Thoracic aorta (tissue), 2 donors: ENCODE data around the gene MVD. TPM values are rescaled to one million over a fixed set of nuclear protein-coding genes. Genes with fewer than 3 reads are reported as not detected.
"Not testable (repeated sequence)": the region's sequence is repeated elsewhere in the genome, so short reads cannot be mapped to it uniquely, and the experiment has no call there.

Source experiments
- ATAC-seq: fragments of 150-250 bp; one replicate; pipeline ENCODE4 v1.8.0; 2017; ENCODE audit warnings: low read depth; ENCODE audit not compliant: insufficient number of reproducible peaks, low FRiP score
- DNase-seq: peaks from one replicate; pipeline ENCODE4 v3.0.0-alpha.2; 2020; ENCODE audit warnings: low spot score
- H3K27ac ChIP-seq, 2 donors: fragments of 200-600 bp; sonication (generic); 1 replicate in 1 of 2; 2 replicates in 1 of 2; pipeline ENCODE4 v1.5.1; 2016; ENCODE audit warnings: mild to moderate bottlenecking in 2 of 2, moderate library complexity in 2 of 2
- H3K27me3 ChIP-seq: fragments of 200-600 bp; sonication (generic); replicated peaks from 2 replicates; pipeline ENCODE4 v1.6.0; 2016; ENCODE audit warnings: mild to moderate bottlenecking; ENCODE audit not compliant: insufficient read depth
- H3K36me3 ChIP-seq: fragments of 200-600 bp; sonication (generic); one replicate; pipeline ENCODE4 v1.5.1; 2016
- H3K4me1 ChIP-seq, 2 donors: fragments of 200-600 bp; sonication (generic); 1 replicate in 1 of 2; 2 replicates in 1 of 2; pipeline versions ENCODE4 v1.5.1 to v1.6.0; 2016; ENCODE audit warnings: low read depth in 2 of 2, mild to moderate bottlenecking in 1 of 2; ENCODE audit not compliant: control insufficient read depth in 1 of 2
- H3K4me3 ChIP-seq: fragments of 200-600 bp; sonication (generic); 2 replicates; pipeline ENCODE4 v1.5.1; 2016; ENCODE audit warnings: mild to moderate bottlenecking
- H3K9me3 ChIP-seq: fragments of 200-600 bp; sonication (generic); 2 replicates; pipeline ENCODE4 v1.5.1; 2016
- total RNA-seq, 2 donors: library from RNA; depleted of rRNA; stranded (reverse); fragments of >200 nt; gene quantifications; one replicate each; pipeline versions ENCODE4 v1.1.0 to v1.2.3, GENCODE V29; 2016
- TF ChIP-seq, protein P1 (sequence below): fragments of 200-600 bp; sonication (generic); IDR thresholded peaks from one replicate; pipeline ENCODE4 v1.5.1; 2019; ENCODE audit warnings: antibody characterized with exemption

MVD gene
- total RNA-seq, 2 donors from 2014 or later = 22.4 to 38.9 TPM

DNA sequence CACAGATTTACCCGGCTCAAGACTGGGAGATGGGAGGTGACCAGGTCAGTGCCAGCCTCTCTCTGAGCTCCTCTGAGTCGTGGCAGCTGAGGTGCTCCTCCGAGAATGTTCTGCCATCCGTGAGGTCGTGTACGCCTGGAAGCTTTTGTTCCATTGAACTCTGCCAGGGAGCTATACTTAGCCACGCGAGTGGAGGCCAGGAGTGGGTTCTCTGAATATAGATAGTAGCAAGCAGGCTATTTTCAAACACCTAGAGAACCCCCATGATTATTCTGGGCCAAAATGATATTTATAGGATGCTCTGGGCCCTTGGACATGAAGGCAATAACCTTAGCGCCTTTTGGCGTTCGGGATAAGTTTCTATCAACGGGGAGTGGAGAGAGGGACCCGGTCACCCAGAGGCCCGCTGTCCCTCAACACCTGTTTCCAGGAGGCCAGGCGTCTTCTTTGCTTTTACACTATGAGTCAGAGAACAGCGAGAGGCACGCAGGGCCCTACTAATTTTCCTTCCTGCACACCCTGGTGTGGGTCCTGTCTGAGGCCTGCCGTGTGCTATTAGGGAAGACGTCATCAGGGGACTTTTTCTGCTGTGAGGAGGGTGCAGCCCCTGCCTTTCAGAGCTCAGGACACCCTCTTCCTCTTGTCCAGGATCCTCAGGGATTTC, 11.0 kb upstream of the MVD start:
- no peaks in the 10 kb centered on the region for H3K9me3 ChIP-seq
- H3K27me3 ChIP-seq = no peaks in the 10 kb centered on the region
- no peak overlapping the region for H3K27ac ChIP-seq
- H3K36me3 ChIP-seq = no peaks in the 10 kb centered on the region
- H3K4me3 ChIP-seq = no peak overlapping the region
- no peak for ATAC-seq
- DNase-seq = no peak
- no peaks in the 10 kb centered on the region for H3K4me1 ChIP-seq
- TF ChIP-seq, protein P1, sequence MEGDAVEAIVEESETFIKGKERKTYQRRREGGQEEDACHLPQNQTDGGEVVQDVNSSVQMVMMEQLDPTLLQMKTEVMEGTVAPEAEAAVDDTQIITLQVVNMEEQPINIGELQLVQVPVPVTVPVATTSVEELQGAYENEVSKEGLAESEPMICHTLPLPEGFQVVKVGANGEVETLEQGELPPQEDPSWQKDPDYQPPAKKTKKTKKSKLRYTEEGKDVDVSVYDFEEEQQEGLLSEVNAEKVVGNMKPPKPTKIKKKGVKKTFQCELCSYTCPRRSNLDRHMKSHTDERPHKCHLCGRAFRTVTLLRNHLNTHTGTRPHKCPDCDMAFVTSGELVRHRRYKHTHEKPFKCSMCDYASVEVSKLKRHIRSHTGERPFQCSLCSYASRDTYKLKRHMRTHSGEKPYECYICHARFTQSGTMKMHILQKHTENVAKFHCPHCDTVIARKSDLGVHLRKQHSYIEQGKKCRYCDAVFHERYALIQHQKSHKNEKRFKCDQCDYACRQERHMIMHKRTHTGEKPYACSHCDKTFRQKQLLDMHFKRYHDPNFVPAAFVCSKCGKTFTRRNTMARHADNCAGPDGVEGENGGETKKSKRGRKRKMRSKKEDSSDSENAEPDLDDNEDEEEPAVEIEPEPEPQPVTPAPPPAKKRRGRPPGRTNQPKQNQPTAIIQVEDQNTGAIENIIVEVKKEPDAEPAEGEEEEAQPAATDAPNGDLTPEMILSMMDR = no peak

DNA sequence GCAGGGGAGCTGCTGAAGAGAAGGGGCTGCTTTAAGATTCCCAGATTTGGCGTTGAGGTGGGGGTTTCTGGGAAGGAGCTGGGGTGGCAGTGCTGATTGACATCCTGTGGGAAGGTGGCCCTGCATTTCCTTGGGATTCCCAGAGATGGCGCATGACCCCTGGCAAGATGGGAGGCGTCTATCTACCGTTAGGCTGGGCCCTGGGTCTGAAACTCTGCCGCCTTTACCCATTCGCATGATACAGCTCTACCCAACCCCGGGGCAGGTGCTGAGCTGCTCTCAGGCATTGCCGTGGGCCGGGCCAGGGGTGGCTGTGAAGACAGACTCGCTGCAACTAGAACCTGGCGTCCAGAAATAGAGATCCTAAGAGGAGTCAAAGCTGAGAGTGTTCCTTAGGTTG, 9.9 kb upstream of the MVD start:
- ATAC-seq = no peak
- TF ChIP-seq, protein P1 = no peak
- no peaks in the 10 kb centered on the region for H3K36me3 ChIP-seq
- H3K27me3 ChIP-seq = no peaks in the 10 kb centered on the region
- no peak for DNase-seq
- H3K4me3 ChIP-seq = no peak overlapping the region
- no peaks in the 10 kb centered on the region for H3K4me1 ChIP-seq
- H3K9me3 ChIP-seq = no peaks in the 10 kb centered on the region
- no peak overlapping the region for H3K27ac ChIP-seq

DNA sequence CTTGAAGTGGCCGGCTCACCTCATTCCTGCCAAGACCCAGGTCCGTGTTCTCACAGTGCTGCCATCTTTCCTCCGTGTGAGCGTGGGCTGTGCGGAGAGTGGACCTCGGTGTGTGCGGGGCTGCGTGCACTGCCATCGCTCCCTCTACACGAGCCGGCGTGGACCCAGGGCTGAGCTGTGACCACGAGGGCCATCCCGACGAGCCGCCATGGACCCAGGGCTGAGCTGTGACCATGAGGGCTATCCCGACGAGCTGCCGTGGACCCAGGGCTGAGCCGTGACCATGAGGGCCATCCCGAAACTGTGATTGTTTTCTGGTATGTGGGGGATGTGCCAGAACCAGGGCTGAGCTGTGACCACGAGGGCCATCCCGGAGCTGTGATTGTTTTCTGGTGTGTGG, 8.9 kb upstream of the MVD start:
- Histone ChIP-seq H3K4me1 (no peaks in the 10 kb centered on the region), H3K27me3 (no peaks in the 10 kb centered on the region), H3K36me3 (no peaks in the 10 kb centered on the region), H3K27ac (no peak overlapping the region), H3K4me3 (no peak overlapping the region), H3K9me3 (no peaks in the 10 kb centered on the region)
- DNase-seq (no peak), ATAC-seq (no peak)
- TF ChIP-seq, protein P1 = no peak

DNA sequence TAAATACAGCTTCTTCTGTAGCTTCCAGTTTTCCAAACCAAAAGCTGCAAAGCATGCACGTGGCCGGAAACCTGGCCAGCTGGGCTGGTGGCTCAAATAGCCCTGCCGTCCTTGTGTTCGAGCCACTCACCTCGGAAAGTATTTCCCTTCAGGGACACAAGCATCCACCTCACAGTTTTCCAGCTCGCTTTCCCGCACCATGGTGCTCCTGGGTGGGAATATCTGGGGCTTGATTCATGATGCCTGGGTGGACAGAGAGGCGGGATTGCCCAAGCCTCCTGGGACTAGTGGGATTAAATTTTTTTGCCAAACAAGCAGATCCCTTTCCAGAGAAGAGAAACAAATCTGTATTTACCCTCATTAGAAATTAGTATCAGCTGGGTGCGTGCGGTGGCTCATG, 7.1 kb upstream of the MVD start:
- no peak for ATAC-seq
- no peak overlapping the region for H3K4me3 ChIP-seq

DNA sequence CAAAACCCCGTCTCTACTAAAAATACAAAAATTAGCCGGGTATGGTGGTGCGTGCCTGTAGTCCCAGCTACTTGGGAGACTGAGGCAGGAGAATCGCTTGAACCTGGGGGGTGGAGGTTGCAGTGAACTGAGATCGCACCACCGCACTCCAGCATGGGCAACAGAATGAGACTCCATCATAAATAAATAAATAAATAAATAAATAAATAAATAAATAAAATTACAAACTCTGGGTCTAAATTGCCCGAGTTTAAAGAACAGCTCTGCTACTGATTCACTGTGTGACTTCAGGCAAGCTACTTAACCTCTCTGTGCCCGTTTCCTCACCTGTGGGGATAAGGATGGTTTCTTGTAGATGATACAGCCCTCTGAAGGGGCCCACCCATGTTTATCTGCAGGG, 6.6 kb upstream of the MVD start:
- not testable (repeated sequence) for DNase-seq, H3K27me3 ChIP-seq, H3K4me1 ChIP-seq, H3K4me3 ChIP-seq, H3K36me3 ChIP-seq, ATAC-seq, H3K27ac ChIP-seq, H3K9me3 ChIP-seq

More for the DNA sequence above, 7.1 kb upstream of the MVD start:
- Histone ChIP-seq H3K36me3 (no peaks in the 10 kb centered on the region), H3K9me3 (no peaks in the 10 kb centered on the region), H3K27me3 (no peaks in the 10 kb centered on the region), H3K4me1 (no peaks in the 10 kb centered on the region), H3K27ac (no peak overlapping the region)
- DNase-seq = no peak
- TF ChIP-seq, protein P1 = no peak

DNA sequence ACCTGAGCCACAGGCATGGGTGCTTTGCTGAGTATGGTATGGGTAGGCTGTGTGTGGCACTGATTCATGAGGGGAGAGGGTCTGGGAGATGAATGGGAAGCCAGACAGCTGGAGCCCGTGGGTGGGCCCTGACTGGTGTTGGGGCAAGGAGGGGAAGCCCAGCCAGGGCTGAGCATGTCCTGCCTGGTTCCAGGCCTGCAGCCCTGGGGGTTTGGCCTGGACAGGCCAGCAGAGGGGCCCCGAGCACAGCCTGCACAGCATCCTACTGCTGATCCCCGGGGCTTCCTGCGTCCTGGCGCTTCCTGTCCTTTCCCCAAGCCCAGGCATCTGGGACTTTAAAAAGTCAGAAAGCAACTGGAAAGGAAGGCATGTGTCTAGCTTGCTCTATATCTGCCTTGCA, 4.6 kb upstream of the MVD start:
- Histone ChIP-seq H3K27ac (no peak overlapping the region), H3K27me3 (no peaks in the 10 kb centered on the region), H3K4me3 (no peak overlapping the region), H3K4me1 (peaks cover 4 to 7% of the 10 kb centered on the region in 2 donors), H3K36me3 (no peaks in the 10 kb centered on the region), H3K9me3 (no peaks in the 10 kb centered on the region)
- TF ChIP-seq, protein P1 = no peak
- ATAC-seq (no peak), DNase-seq (no peak)
